Measurements from ENCODE around the gene AKAP1. TPM values are rescaled to one million over a fixed set of nuclear protein-coding genes. Genes with fewer than 3 reads are reported as not detected.
A peak's percentile ranks its signal among the peaks of the same experiment; 100 is the strongest.

AKAP1 gene
- total and polyA plus RNA-seq, 9 of the 15 experiments (the other 6 are each of a cell fraction or from before 2014, with no cell fraction given), result 12.9 to 63.8 (median 36.4) TPM

GRCh38 chr17:57048096-57048495 is 37.0 kb upstream of the AKAP1 start:
- Histone ChIP-seq H3K4me3 (no peak overlapping the region), H2AFZ (ENCODE audit: low read depth, low read length) (no peak overlapping the region), H3K79me2 (ENCODE audit: control insufficient read depth, insufficient read depth, low read length) (no peaks in the 10 kb centered on the region), H4K20me1 (replicated peaks; ENCODE audit: control insufficient read depth, insufficient read depth, low read length) (no peaks in the 10 kb centered on the region), H3K9ac (ENCODE audit: insufficient read depth in 1 of 2, low read depth in 2 of 2, low read length in 2 of 2) (no peak overlapping the region), H3K4me2 (ENCODE audit: insufficient read depth, low read length) (no peak overlapping the region), H3K27me3 (ENCODE audit: control insufficient read depth in 2 of 2, insufficient read depth in 2 of 2, low read length in 2 of 2) (no peaks in the 10 kb centered on the region), H3K9me3 (replicated peaks; ENCODE audit: control insufficient read depth, insufficient read depth, low read depth, low read length) (no peaks in the 10 kb centered on the region), H3K36me3 (ENCODE audit: control insufficient read depth, insufficient read depth, low read length) (no peaks in the 10 kb centered on the region), H3K27ac (ENCODE audit: extremely low read depth, low read depth, low read length) (no peak overlapping the region), H3K9me1 (ENCODE audit: control insufficient read depth, insufficient read depth, low read length) (no peaks in the 10 kb centered on the region), H3K4me1 (replicated peaks in 1 of 2; ENCODE audit: control insufficient read depth in 2 of 2, insufficient read depth in 2 of 2, low read length in 2 of 2) (peaks cover 7 to 15% of the 10 kb centered on the region in 2 experiments; a peak in 3 of 5 replicates)
- WGBS (ENCODE audit: insufficient coverage, low coverage, missing lambda C conversion rate), result 31% methylated on average over 2 of the region's 2 CpGs
- in situ Hi-C loops (cut with MboI) (no loop called here), intact Hi-C loops (cut with micrococcal nuclease) (no loop called here)
- POLR2A ChIA-PET, result interaction anchor here (0.6 to 2.0 kb wide), 4 partner anchors 9 to 82 kb away, joined by 3 to 6 read pairs (median 4); no protein-coding TSS in a partner anchor
- FAIRE-seq (no peak), DNase-seq (ENCODE audit: extremely low read depth in 1 of 4, low spot score in 3 of 4) (no peak), ATAC-seq (no peak)
- CTCF ChIA-PET (ENCODE audit: low intra/inter-chr PET ratio), result no interaction called here
- BruUV-seq (replicated peaks), result no TSS peak
- no peak for TF ChIP-seq ZKSCAN3 (CRISPR knock-in tag; IDR thresholded peaks at IDR 0.05)
- TF ChIP-seq ZBTB17 (CRISPR knock-in tag; IDR thresholded peaks at IDR 0.05), result no peak

- FAIRE-seq, result peak; percentile 6
These were observed 34.7 kb upstream of the AKAP1 start for GRCh38 chr17:57050306-57050705.

More at GRCh38 chr17:57050306-57050705, 34.7 kb upstream of the AKAP1 start:
- H3K9me3 ChIP-seq (replicated peaks; ENCODE audit: control insufficient read depth, insufficient read depth, low read depth, low read length), result no peaks in the 10 kb centered on the region
- H3K4me1 ChIP-seq (replicated peaks in 1 of 2; ENCODE audit: control insufficient read depth in 2 of 2, insufficient read depth in 2 of 2, low read length in 2 of 2), result peaks cover 15 to 20% of the 10 kb centered on the region in 2 experiments; a peak in 4 of 5 replicates
- WGBS (ENCODE audit: insufficient coverage, low coverage, missing lambda C conversion rate), result 8% methylated on average over 5 of the region's 5 CpGs
- ChIA-PET POLR2A (interaction anchor here (0.9 to 1.4 kb wide), 5 partner anchors 9 to 35 kb away, joined by 3 to 6 read pairs (median 4); partner anchors contain the start of gene AKAP1), CTCF (ENCODE audit: low intra/inter-chr PET ratio) (no interaction called here)
- H3K27ac ChIP-seq (ENCODE audit: extremely low read depth, low read depth, low read length), result no peak overlapping the region
- no peak overlapping the region for H3K4me3 ChIP-seq
- intact Hi-C loops (cut with micrococcal nuclease) (loop anchor here (5.0 kb wide), 1 partner anchor 38 kb away; no protein-coding TSS in a partner anchor), in situ Hi-C loops (cut with MboI) (no loop called here)
- no peaks in the 10 kb centered on the region for H3K36me3 ChIP-seq (ENCODE audit: control insufficient read depth, insufficient read depth, low read length)
- BruUV-seq (replicated peaks), result no TSS peak
- H3K79me2 ChIP-seq (ENCODE audit: control insufficient read depth, insufficient read depth, low read length), result no peaks in the 10 kb centered on the region
- peak in 2 of 3 experiments; percentile 40 to 49; a peak in 4 of 6 replicates for TF ChIP-seq CTCF (IDR thresholded peaks at IDR 0.05 in 2 of 3, conservative IDR thresholded peaks at IDR 0.05 in 1 of 3; ENCODE audit: insufficient read depth in 2 of 3, low read depth in 1 of 3, low read length in 3 of 3)
- TF ChIP-seq ZNF384 (IDR thresholded peaks at IDR 0.05; ENCODE audit: low read depth, low read length), result no peak
- no peak for TF ChIP-seq PRPF4 (IDR thresholded peaks at IDR 0.05; ENCODE audit: insufficient read depth, low read depth, low read length, poor library complexity, severe bottlenecking)
- TF ChIP-seq TEAD2 (tag; IDR thresholded peaks at IDR 0.05), result 0 out of 2 replicates have a peak, but pooled peaks have one; percentile 27
- ATAC-seq (peak; percentile 84), DNase-seq (ENCODE audit: extremely low read depth in 1 of 4, low spot score in 3 of 4) (peak in 2 of 4 experiments; percentile 28 to 38)
- no peaks in the 10 kb centered on the region for H3K27me3 ChIP-seq (ENCODE audit: control insufficient read depth in 2 of 2, insufficient read depth in 2 of 2, low read length in 2 of 2)
- peak overlapping the region in 1 of 2 experiments; percentile 11; a peak in 1 of 4 replicates for H3K9ac ChIP-seq (ENCODE audit: insufficient read depth in 1 of 2, low read depth in 2 of 2, low read length in 2 of 2)
- peak overlapping the region; percentile 47; the same call in 1 of the 2 replicates for H3K4me2 ChIP-seq (ENCODE audit: insufficient read depth, low read length)
- no peaks in the 10 kb centered on the region for H4K20me1 ChIP-seq (replicated peaks; ENCODE audit: control insufficient read depth, insufficient read depth, low read length)
- H2AFZ ChIP-seq (ENCODE audit: low read depth, low read length), result peak overlapping the region; percentile 85
- no peaks in the 10 kb centered on the region for H3K9me1 ChIP-seq (ENCODE audit: control insufficient read depth, insufficient read depth, low read length)

Measured in K562 (cell line).